Measurements from ENCODE around the gene MTO1.
"Not testable (repeated sequence)": the region's sequence is repeated elsewhere in the genome, so short reads cannot be mapped to it uniquely, and the experiment has no call there.

MTO1 gene

DNA sequence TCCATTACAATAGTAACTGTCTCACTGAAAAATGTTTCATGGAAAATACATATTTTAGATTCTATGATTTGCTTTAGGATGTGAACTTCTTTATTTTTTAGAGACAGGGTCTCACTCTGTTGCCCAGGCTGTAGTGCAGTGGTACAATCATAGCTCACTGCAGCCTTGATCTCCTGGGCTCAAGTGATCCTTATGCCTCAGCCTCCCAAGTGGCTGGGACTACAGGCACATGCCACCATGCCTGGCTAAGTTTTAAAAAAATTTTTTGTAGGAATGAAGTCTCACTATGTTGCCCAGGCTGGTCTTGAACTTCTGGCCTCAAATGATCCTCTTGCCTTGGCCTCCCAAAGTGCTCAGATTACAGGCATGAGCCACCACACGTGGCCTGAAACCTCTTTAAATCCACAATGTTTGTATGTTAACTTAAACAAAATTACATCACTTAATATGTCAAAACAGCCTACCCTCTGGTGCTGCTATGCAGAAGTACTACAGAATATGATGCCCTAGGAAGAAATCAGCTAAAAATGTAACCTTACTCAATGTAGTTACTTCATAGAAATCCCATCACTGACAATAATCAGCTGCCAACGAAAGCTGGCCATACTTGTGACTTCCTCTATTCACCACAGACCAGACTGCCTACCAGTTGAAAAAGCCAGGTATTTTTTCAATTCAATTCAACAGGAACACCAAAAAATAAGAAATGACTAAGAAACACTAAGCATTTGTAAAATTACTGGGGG, 41.7 kb downstream of the MTO1 start:
- no peak for DNase-seq (ENCODE audit: low spot score)

DNA sequence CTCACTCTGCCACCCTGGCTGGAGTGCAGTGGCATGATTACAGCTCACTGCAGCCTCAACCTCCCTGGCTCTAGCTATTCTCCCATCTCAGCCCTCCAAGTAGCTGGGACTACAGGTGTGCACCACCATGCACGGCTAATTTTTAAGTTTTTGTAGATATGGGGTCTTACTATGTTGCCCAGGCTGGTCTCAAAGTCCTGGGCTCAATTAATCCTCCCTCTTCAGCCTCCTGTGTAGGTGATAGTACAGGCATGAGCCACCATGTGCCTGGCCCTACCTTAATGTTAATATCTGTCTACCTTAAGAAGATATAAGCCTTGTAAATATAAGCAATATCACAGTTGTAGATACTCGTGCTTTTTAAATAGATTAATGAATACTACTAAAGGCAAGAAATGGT, 42.6 kb downstream of the MTO1 start:
- no peak for DNase-seq (ENCODE audit: low spot score)

DNA sequence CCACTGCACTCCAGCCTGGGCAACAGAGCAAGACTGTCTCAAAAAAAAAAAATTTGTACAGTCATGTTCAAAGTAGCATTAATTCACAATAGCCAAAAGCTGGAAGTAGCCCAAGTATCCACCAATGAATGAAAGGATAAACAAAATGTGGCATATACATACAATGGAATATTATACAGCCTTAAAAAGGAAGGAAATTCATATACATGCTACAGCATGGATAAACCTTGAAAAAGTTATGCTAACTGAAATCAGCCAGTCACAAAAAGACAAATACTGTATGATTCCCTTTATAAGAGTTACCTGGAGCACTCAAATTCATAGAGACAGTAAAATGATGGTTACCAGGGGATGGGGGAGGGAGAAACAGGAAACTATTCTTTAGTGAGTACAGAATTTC, 43.6 kb downstream of the MTO1 start:
- DNase-seq (ENCODE audit: low spot score) = no peak

DNA sequence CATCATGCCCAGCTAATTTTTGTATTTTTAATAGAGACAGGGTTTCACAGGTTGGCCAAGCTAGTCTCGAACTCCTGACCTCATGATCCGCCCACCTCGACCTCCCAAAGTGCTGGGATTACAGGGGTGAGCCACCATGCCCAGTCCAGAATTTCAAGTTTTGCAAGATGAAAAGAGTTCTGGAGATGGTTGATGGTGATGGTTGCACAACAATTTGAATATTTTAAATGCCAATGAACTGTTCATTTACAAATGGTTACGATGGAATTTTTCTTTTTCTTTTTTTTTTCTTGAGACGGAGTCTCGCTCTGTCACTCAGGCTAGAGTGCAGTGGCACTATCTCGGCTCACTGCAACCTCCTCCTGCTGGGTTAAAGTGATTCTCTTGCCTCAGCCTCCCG, 44.2 kb downstream of the MTO1 start:
- DNase-seq (ENCODE audit: low spot score) = not testable (repeated sequence)

DNA sequence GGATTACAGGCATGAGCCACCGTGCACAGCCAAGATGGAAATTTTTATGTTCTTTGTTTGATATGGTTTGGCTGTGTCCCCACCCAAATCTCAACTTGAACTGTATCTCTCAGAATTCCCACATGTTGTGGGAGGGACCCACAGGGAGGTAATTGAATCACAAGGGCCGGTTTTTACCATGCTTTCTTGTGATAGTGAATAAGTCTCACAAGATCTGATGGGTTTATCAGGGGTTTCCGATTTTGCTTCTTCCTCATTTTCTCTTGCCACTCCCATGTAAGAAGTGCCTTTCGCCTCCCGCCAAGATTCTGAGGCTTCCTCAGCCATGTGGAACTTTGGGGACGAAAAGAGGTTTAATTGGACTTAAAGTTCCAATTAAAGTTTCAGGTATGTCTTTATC, 44.7 kb downstream of the MTO1 start:
- no peak for DNase-seq (ENCODE audit: low spot score)

DNA sequence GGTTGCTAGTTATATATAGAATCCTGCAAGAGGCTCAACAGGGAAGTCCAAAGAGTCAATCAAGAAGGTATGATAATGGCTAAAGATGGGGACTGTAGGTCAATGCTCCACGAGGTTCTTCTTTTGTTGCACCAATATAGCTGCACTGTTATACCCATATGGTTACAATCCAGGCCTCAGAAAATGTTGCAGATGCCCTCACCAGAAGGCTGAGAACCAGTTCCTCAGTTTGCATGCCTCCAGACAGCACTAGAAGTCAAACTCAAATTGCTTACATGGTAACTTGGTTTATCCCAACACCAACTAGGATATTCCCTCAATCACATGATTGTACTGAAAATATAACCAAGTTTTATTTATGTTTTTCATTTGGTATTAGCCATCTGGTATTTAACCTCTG, 47.2 kb downstream of the MTO1 start:
- DNase-seq (ENCODE audit: low spot score) = no peak

DNA sequence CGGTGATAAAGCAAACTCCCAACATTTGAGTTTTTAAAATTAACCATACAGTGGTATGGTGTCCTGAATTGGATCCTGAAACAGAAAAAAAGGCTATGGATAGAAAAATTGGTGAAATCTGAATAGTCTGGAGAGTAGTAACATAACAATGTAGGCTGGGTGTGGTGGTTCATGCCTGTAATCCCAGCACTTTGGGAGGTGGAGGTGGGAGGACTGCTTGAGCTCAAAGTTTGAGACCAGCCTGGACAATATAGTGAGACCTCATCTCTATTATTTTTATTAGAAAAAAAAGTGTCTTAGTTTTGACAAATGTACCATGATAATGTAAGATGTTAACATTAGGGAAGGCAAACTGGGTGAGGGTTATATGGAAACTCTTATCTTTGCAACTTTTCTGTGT, 48.3 kb downstream of the MTO1 start:
- DNase-seq (ENCODE audit: low spot score) = no peak

DNA sequence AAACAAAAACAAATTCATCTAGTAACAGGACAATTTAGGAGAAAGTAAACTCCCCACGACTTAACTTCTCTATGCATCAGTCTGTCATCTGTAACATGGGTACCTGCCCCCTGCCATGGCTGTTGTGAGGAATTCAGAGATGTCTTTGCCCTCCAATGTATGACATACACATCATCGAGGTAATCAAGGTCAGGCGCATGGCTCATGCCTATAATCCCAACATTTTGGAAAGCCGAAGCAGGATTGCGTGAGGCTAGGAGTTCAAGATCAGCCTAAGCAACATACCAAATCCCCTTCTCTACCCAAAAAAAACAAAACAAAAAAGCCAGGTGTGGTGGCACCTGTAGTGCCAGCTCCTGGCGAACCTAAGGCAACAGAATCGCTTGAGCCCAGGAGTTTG, 50.3 kb downstream of the MTO1 start:
- no peak for DNase-seq (ENCODE audit: low spot score)

DNA sequence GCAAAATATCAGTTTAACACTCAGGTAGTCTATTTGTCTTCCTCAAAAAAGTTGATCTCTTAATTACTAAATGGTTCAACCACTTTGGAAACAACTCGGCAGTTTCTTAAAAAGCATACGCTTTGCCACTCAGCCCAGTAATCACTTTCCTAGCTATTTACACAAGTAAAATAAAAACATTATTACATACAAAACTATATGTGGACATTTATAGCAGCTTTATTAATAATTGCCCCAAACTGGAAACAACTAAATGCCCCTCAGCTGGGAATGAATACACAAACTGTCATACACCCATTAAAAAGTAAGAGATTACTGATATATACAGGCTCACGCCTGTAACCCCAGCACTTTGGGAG, 51.9 kb downstream of the MTO1 start:
- DNase-seq (ENCODE audit: low spot score) = no peak

DNA sequence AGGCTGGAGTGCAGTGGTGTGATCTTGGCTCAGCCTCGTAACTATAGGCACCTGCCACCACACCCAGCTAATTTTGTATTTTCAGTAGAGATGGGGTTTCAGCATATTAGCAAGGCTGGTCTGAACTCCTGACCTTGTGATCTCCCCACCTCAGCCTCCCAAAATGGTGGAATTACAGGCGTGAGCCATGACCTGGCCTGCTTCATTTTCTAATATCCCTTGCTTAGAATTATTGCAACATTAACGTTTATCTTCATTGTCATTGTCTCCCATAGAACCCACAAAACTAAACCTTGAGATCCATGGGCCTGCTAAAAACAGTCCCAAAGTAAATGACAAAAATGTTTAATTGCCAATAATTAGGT, 53.2 kb downstream of the MTO1 start:
- no peak for DNase-seq (ENCODE audit: low spot score)

DNA sequence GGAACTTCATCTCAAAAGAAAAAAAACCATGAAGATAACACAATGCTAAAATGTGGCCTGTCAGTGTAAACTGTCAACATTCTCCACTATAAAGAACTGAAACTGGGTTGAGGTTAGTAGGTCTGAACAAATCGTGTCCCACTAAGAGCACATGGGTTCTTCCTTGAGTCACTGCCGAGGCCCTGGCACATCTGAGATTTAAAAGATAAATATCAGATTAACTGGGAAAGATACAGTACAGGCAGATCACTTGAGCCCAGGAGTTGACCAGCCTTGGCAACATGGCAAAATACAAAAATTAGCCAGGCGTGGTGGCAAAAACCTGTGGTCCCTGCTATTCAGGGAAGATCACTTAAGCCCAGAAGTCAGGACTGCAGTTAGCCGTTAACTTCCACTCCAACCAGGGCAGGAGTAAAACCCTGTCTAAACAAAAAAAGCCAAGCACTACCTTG, 53.7 kb downstream of the MTO1 start:
- no peak for DNase-seq (ENCODE audit: low spot score)

DNA sequence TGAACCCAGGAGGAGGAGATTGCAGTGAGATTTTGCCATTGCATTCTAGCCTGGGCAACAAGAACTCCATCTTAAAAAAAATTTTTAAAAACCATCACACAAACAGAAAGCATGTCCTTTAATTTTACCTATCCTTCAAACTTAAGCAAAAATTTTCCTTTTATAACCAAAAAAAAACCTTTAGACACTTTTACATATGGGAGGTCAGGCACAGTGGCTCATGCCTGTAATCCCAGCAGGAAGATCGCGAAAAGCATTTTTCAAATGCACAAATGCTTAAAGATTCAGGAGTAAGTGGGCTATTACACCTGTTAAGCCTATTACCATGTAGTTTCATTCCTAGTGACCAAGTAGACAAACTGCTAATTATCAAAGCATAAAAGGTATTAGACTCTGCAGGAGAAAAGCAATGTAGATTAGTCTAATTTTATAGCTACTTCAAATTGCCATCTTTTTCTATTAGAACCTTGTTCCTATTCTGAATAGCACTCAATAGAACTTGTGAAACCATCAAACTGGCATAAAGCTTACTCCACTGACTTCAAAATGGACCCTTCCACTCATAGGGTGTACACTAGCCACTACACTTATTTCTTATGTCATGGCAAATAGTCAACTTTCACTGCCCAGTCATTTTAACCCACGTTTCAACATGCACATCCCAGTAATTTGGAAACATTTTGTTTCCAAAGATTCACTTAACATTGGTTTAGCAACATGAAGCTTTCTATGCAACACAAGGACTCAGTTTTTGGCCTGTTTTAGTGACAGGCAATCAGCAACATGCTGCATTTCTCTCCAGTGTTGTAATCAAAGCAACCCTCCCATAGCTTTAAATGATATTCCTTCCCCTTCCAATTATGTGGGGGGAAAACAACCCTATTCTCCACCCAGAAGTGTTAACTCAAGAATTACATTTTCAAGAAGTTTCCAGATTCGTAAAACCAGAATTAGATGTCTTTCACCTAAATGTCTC, 55.3 kb downstream of the MTO1 start:
- no peak for DNase-seq (ENCODE audit: low spot score)

DNA sequence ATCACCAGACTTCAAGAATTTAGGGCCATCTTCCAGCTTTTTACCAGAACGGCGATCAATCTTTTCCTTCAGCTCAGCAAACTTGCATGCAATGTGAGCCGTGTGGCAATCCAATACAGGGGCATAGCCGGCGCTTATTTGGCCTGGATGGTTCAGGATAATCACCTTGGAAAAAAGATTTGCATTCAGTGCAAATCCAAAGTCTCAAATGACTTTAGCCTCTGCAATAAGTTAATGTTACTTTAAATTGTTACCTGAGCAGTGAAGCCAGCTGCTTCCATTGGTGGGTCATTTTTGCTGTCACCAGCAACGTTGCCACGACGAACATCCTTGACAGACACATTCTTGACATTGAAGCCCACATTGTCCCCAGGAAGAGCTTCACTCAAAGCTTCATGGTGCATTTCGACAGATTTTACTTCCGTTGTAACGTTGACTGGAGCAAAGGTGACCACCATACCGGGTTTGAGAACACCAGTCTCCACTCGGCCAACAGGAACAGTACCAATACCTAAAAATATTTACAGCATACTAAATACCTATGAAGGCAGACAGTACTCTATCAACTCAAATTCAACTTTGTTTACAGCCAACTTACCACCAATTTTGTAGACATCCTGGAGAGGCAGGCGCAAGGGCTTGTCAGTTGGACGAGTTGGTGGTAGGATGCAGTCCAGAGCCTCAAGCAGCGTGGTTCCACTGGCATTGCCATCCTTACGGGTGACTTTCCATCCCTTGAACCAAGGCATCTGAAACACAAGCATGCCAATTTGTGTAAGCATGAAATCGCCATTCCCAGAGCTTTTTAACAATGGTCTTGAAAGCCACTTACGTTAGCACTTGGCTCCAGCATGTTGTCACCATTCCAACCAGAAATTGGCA, 56.8 kb downstream of the MTO1 start:
- DNase-seq (ENCODE audit: low spot score) = not testable (repeated sequence)

DNA sequence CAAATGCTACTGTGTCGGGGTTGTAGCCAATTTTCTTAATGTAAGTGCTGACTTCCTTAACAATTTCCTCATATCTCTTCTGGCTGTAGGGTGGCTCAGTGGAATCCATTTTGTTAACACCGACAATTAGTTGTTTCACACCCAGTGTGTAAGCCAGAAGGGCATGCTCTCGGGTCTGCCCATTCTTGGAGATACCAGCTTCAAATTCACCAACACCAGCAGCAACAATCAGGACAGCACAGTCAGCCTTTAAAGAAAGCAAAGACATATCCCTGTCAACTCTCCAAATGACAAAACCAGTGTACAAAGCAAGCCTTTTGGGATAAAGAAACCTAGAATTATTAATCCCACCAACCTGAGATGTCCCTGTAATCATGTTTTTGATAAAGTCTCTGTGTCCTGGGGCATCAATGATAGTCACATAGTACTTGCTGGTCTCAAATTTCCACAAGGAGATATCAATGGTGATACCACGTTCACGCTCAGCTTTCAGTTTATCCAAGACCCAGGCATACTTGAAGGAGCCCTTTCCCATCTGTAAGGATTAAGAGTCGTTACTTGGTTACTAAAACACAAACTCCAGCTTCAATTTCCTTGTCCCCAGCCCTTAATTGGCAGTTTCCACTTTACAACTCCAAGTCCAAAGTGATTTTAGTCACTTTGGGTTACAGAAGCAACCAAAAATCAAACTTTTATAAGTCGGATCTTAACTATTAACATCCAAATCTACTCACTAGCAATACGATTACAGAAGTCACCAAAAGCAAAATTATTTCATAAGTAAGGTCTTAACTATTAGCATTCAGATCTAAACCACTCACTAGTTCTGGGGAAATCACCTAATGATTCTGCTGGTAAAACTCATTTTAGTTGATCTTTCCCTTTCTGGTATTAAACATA, 57.7 kb downstream of the MTO1 start:
- DNase-seq (ENCODE audit: low spot score) = not testable (repeated sequence)

DNA sequence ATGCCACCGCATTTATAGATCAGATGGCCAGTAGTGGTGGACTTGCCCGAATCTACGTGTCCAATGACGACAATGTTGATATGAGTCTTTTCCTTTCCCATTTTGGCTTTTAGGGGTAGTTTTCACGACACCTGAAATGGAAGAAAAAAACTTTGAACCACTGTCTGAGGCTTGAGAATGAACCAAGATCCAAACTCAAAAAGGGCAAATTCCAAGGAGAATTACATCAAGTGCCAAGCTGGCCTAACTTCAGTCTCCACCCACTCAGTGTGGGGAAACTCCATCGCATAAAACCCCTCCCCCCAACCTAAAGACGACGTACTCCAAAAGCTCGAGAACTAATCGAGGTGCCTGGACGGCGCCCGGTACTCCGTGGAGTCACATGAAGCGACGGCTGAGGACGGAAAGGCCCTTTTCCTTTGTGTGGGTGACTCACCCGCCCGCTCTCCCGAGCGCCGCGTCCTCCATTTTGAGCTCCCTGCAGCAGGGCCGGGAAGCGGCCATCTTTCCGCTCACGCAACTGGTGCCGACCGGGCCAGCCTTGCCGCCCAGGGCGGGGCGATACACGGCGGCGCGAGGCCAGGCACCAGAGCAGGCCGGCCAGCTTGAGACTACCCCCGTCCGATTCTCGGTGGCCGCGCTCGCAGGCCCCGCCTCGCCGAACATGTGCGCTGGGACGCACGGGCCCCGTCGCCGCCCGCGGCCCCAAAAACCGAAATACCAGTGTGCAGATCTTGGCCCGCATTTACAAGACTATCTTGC, 58.6 kb downstream of the MTO1 start:
- peak; percentile 84 for DNase-seq (ENCODE audit: low spot score)

DNA sequence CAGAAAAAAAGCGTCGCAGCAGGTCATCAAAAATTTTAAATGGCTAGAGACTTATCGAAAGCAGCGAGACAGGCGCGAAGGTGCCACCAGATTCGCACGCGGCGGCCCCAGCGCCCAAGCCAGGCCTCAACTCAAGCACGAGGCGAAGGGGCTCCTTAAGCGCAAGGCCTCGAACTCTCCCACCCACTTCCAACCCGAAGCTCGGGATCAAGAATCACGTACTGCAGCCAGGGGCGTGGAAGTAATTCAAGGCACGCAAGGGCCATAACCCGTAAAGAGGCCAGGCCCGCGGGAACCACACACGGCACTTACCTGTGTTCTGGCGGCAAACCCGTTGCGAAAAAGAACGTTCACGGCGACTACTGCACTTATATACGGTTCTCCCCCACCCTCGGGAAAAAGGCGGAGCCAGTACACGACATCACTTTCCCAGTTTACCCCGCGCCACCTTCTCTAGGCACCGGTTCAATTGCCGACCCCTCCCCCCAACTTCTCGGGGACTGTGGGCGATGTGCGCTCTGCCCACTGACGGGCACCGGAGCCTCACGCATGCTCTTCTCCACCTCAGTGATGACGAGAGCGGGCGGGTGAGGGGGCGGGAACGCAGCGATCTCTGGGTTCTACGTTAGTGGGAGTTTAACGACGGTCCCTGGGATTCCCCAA, 59.3 kb downstream of the MTO1 start, which contains the start of gene EEF1A1:
Gene EEF1A1 (minus strand): TSS at position 345 of the 663 bp plus-strand sequence. CDS start 1,006 bp downstream, outside the sequence.
- DNase-seq (ENCODE audit: low spot score) = peak; percentile 100

DNA sequence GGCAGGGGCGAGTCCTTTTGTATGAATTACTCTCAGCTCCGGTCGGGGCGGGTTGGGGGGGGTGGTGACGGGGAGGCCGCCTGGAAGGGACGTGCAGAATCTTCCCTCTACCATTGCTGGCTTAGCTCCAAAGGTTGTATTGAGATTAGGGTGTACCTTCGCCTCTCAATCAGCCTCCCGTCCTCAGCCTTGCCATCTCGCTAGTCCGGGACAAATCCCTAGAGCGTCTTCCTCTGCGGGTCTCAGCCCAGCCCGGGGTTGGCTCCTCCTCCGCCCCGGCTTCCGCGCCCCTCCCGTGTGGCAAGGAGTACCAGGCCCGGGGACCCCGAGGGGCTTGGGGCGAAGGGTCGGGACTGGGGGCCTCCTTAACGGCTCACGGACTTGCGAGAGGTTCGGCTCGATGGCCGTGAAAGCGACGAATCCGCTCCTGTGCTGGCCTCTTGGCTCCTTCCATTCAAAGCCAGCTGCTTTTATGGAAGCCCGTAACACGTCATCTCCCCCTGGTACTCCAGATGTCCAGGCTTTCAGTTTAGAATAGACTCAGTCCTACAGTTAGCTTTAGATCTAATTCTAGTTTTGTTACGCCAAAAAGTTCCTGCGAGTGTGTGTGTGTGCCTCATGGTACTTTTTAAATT, 59.9 kb downstream of the MTO1 start:
- DNase-seq (ENCODE audit: low spot score) = no peak

DNA sequence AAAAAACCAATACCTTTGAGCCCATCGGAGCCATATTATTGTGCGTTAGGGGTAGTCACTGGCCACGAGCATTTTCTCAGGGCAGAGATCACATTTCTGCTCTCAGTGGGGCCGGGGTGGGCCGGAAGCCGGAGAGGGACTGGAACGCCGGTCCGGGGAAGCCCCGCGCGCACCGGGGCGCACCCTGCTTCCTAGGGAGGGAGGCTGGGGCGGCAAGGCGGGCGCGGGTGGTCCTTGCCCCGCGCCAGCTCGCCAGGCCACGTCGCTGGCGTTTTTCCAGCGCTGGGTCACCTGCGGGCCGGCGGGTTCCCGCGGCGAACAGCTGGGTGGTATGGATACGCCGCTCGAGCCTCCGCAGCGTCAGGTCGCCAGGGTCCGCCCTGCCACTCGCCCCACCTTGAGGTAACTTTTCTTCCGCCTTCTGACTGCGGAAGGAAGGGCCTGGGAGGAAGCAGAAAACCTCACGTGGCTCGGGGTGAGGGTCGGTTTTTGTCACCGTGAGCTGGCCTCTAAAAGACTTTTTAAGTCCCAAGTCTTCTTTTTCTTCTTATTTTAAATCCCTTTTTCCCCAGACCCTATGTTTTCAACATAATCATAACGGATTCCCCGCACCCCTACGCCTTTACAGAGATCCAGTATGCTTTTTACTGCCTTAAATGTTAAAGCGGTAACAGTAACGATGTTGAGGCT, 62.0 kb downstream of the MTO1 start:
- DNase-seq (ENCODE audit: low spot score) = peak; percentile 76

Data from CD4-positive, alpha-beta T cell treated with Interleukin-15 for 4 hours (primary cell).